Mesothelial cell of epicardium (in vitro differentiated cells): Measurements from ENCODE around the gene DRGX. TPM values are rescaled to one million over a fixed set of nuclear protein-coding genes. Genes with fewer than 3 reads are reported as not detected.

Source experiments
- DNase-seq, 2 experiments: peaks; one replicate each; pipeline ENCODE4 v3.0.0; 2021; ENCODE audit warnings: low spot score in 2 of 2; ENCODE audit not compliant: unreplicated experiment in 2 of 2
- H3K27ac Mint-ChIP-seq: 2 replicates; pipeline ENCODE4 v1.8.0; 2021; ENCODE audit warnings: mixed read lengths
- H3K27me3 Mint-ChIP-seq: 2 replicates; pipeline ENCODE4 v1.8.0; 2021; ENCODE audit warnings: low read depth, mixed read lengths
- H3K36me3 Mint-ChIP-seq: 2 replicates; pipeline ENCODE4 v1.8.0; 2021; ENCODE audit warnings: mixed read lengths
- H3K4me1 Mint-ChIP-seq: 2 replicates; pipeline ENCODE4 v1.8.0; 2021; ENCODE audit warnings: mixed read lengths
- H3K4me3 Mint-ChIP-seq: 2 replicates; pipeline ENCODE4 v1.8.0; 2021; ENCODE audit warnings: mild to moderate bottlenecking, moderate library complexity, mixed read lengths
- H3K9me3 Mint-ChIP-seq: 2 replicates; pipeline ENCODE4 v1.8.0; 2021; ENCODE audit warnings: mixed read lengths
- CTCF ChIP-seq: fragments of 200-600 bp; sonication (generic); IDR thresholded peaks from one replicate; pipeline ENCODE4 v1.5.0; 2021; ENCODE audit warnings: antibody characterized with exemption; ENCODE audit not compliant: unreplicated experiment
- total RNA-seq: library from RNA; stranded (reverse); gene quantifications from 3 replicates; pipeline ENCODE4 v1.2.1, GENCODE V29; 2021

DRGX gene
- total RNA-seq, 1 donor from 2014 or later: not detected

- Mint-ChIP-seq H3K4me3 (no peak overlapping the region), H3K9me3 (no peaks in the 10 kb centered on the region), H3K4me1 (no peaks in the 10 kb centered on the region), H3K27me3 (peaks cover 59% of the 10 kb centered on the region), H3K36me3 (no peaks in the 10 kb centered on the region), H3K27ac (no peak overlapping the region)
- no peak for DNase-seq
- no peak for TF ChIP-seq CTCF
These were observed 11.3 kb upstream of the DRGX start for GRCh38 chr10:49407151-49407550.

DNA sequence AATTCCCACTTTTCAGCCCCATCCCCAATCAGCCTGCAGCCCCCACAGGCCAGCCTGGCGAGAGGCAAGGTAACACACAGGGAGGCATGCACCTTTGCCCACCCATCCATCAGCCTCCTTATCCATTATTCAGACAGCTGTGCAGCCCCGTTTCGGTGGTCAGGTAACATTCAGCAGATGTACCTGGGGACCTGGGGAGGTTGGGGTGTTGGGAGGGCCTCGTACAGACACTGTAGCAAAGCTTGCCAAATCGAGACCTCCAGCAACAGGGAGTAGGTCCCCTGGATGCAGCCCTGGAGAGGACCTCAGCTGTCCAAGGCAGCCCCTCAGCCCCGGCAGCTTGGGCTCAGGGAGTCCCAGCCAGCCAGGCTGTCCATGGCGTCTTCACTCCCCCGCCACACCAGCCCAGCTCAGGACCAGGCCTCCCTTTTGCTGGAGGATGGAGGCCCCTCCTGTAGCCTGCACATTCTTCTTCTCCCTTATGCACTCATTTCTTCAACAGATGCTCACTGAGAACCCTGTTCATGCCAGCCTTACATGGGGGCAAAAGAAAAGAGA is 8.5 kb upstream of the DRGX start:
- H3K27ac Mint-ChIP-seq: no peak overlapping the region
- peaks cover 80% of the 10 kb centered on the region for H3K27me3 Mint-ChIP-seq
- no peaks in the 10 kb centered on the region for H3K4me1 Mint-ChIP-seq
- H3K4me3 Mint-ChIP-seq: no peak overlapping the region
- no peaks in the 10 kb centered on the region for H3K36me3 Mint-ChIP-seq
- H3K9me3 Mint-ChIP-seq: no peaks in the 10 kb centered on the region
- DNase-seq: no peak
- TF ChIP-seq CTCF: no peak

- Mint-ChIP-seq H3K27me3 (peaks cover 86% of the 10 kb centered on the region), H3K27ac (no peak overlapping the region), H3K36me3 (no peaks in the 10 kb centered on the region)
These were observed 7.5 kb upstream of the DRGX start for GRCh38 chr10:49403363-49403762.

GRCh38 chr10:49400365-49400764 is 4.5 kb upstream of the DRGX start:
- H3K27me3 Mint-ChIP-seq: peaks cover 97% of the 10 kb centered on the region
- H3K27ac Mint-ChIP-seq: no peak overlapping the region
- no peak for DNase-seq
- H3K4me1 Mint-ChIP-seq: peaks cover 5% of the 10 kb centered on the region
- no peaks in the 10 kb centered on the region for H3K36me3 Mint-ChIP-seq
- H3K9me3 Mint-ChIP-seq: no peaks in the 10 kb centered on the region
- H3K4me3 Mint-ChIP-seq: no peak overlapping the region
- TF ChIP-seq CTCF: no peak

More at GRCh38 chr10:49403363-49403762, 7.5 kb upstream of the DRGX start:
- DNase-seq: no peak
- Mint-ChIP-seq H3K9me3 (no peaks in the 10 kb centered on the region), H3K4me3 (no peak overlapping the region), H3K4me1 (peaks cover 2% of the 10 kb centered on the region)
- no peak for TF ChIP-seq CTCF

DNA sequence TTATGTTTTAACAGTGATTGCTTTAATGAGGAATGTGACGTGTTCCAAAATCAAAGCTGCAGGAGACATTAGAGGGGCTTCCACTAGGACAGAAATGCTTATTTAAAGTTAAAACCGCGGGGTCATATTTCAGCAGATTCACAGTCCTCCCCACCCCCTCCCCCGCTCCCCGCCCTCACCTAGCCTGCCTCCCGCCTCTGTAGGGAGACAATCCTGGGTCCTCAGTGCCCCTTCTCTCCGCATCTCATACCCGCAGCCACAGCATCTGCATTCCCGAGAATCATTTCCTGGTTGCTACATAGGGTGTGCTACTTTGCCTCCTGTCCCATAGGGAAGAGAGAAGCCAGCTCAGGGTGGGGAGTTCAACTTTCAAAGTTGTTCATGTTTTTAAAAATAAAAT is 3.1 kb upstream of the DRGX start:
- no peak for DNase-seq
- Mint-ChIP-seq H3K4me1 (peaks cover 5% of the 10 kb centered on the region), H3K4me3 (no peak overlapping the region)

More for the DNA sequence above, 3.1 kb upstream of the DRGX start:
- Mint-ChIP-seq H3K9me3 (no peaks in the 10 kb centered on the region), H3K36me3 (no peaks in the 10 kb centered on the region), H3K27me3 (peaks cover 95% of the 10 kb centered on the region), H3K27ac (no peak overlapping the region)
- TF ChIP-seq CTCF: no peak
